Stimulated activated CD8-positive, alpha-beta memory T cell treated with anti-CD3 and anti-CD28 coated beads, Interleukin-4, amount 100 ng/mL, for 24 hours (primary cell): Measurements from ENCODE around the gene GJA9.

Experiments
- DNase-seq: peaks from one replicate; pipeline ENCODE4 v3.0.0-alpha.2; 2020; ENCODE audit warnings: low read depth

The GJA9 gene

GRCh38 chr1:38831731-38832369 lies 49.5 kb downstream of the GJA9 start:
- no peak for DNase-seq

DNA sequence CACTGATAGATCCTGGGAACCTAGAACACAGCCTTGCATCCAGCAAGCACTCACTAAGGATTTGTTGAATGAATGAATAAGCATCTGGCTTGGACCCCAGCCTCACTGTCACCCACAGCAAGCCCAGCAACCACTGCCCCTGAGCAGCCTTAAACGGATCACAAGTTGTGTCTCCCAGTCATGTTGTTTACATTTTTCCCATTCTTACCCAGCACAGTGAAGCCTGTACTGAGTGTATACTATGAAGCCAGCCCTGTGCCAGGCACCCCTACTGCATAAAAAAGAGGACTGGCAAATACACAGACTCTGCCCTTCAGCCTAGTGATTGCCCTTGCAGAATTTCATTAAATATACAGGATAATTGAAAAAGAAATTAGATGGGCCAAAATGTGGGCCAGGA lies 52.0 kb downstream of the GJA9 start:
- no peak for DNase-seq

DNA sequence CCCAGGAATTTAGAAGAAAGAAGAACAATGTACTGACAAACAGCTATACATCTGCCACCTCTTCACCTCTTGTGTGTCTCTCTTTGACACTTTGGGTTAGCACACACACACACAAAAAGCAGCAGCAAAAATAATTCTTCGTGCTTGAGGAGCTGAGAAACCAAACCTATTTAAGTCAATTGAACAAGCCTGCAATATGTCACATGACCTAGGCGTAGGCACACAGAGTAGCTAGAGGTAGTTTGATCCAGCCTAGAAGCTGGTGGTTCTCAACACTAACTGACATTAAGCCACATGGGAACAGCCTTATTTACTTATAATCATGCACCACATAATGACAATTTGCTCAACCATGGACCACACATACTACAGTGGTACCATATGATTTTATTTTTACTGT lies 54.1 kb downstream of the GJA9 start:
- no peak for DNase-seq

- no peak for DNase-seq
These were observed 54.5 kb downstream of the GJA9 start for GRCh38 chr1:38826886-38827285.

DNA sequence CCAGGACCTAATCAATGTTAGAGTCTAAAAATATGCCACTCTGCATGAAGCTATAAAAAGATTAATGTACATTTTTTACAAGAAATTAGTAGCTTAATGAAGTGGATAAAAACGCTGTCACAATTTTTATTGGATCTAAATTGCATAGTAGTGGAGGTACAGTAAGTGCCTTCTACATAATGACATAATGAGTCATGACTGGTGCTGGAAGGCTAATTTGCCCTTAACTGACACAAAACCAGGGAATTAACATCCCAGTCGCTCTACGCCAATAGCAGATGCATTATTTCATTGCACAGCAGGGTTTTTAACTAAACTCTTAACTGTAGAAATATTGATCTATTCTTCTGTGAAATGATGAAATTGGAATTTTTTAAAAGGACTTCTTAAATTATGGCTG lies 55.1 kb downstream of the GJA9 start:
- DNase-seq = no peak
